SH-SY5Y (cell line): Measurements from ENCODE around the gene NKAIN4.

ENCODE experiments used
- GATA2 ChIP-seq: IDR thresholded peaks from 2 replicates; pipeline ENCODE4 v1.6.1; 2011; ENCODE audit warnings: mild to moderate bottlenecking, low read depth, low read length
- GATA3 ChIP-seq: IDR thresholded peaks from 2 replicates; pipeline ENCODE4 v1.6.1; 2011; ENCODE audit warnings: low read depth, mild to moderate bottlenecking, low read length, moderate library complexity

DNA sequence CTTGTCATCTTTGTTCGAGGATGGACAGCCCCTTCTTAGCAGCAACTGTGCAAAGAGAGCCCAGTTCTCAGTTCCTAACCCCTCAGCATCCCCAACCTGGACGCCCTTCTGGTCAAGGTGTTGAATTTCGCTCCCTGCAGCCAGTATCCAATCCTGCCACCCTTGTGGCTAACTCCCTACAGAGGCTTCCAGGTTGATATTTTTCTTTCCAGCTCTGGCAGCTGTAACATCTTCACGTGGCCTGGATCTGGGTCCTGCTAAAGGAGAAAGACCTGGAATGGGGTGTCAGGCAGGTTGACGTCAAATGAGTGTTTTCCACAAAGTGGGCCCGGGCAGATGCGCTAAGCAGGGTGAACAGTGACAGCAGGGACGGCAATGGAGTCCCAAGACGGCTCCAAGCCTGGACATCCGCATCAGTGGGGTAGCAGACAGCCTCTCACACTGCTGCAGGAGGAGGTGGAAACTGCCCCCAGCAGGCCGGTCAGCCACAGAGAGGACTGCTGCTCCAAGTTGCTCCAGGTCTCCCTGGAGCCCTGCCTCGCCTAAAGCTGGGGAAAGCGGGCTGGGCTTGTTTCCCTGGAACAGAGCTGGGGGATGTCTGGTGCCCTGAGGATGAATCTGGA is 37.3 kb downstream of the NKAIN4 start:
- no peak for TF ChIP-seq GATA2
- TF ChIP-seq GATA3, result no peak
